SK-N-SH (cell line): Measurements from ENCODE around the gene ENOPH1. TPM values are rescaled to one million over a fixed set of nuclear protein-coding genes. Genes with fewer than 3 reads are reported as not detected.

ENCODE experiments used
- CTCF ChIA-PET: fragments of 300-600, 350-600 bp; formaldehyde crosslinking; extraction: SDS; loops from one replicate; lab custom pipeline; 2021; lab: Yijun Ruan, JAX
- POLR2A ChIA-PET: fragments of 350-600 bp; sonication (Branson Sonifier 250); formaldehyde crosslinking; extraction: SDS; loops from one replicate; lab custom pipeline; 2020; ENCODE audit warnings: antibody characterized with exemption, inconsistent platforms; lab: Yijun Ruan, JAX
- DNase-seq: peaks from one replicate; pipeline ENCODE4 v3.0.0; 2012
- H2AFZ ChIP-seq: fragments of 200-600 bp; sonication (generic); 2 replicates; pipeline ENCODE4 v1.8.1; 2016; ENCODE audit warnings: antibody characterized with exemption, mild to moderate bottlenecking, low read depth
- H3F3A ChIP-seq: fragments of 200-600 bp; sonication (generic); replicated peaks from 2 replicates; pipeline ENCODE3; 2016; ENCODE audit warnings: antibody characterized with exemption, mild to moderate bottlenecking; ENCODE audit not compliant: insufficient read depth
- H3K27ac ChIP-seq, 2 experiments: fragments of 200-500 bp in 1 of 2; fragments of 200-600 bp in 1 of 2; sonication (Bioruptor generic) in 1 of 2; sonication (generic), shearing (Covaris generic) in 1 of 2; 2 replicates each; pipeline versions ENCODE4 v1.5.1 to v1.6.1; 2014 to 2016; ENCODE audit warnings: low read depth in 2 of 2, inconsistent platforms in 1 of 2, low read length in 1 of 2, mild to moderate bottlenecking in 1 of 2, mixed read lengths in 1 of 2
- H3K27me3 ChIP-seq: fragments of 200-600 bp; sonication (generic), shearing (Covaris generic); 2 replicates; pipeline ENCODE4 v1.6.1; 2016; ENCODE audit warnings: mixed run types; ENCODE audit not compliant: insufficient read depth
- H3K36me3 ChIP-seq, 2 experiments: fragments of 200-500 bp in 1 of 2; fragments of 200-600 bp in 1 of 2; sonication (Bioruptor generic) in 1 of 2; sonication (generic) in 1 of 2; replicated peaks in 1 of 2; 2 replicates each; pipeline versions ENCODE3 to v1.5.1; 2014 to 2016; ENCODE audit warnings: low read length in 1 of 2, mild to moderate bottlenecking in 1 of 2; ENCODE audit not compliant: insufficient read depth in 2 of 2, control insufficient read depth in 1 of 2
- H3K4me1 ChIP-seq, 2 experiments: fragments of 200-500 bp in 1 of 2; fragments of 200-600 bp in 1 of 2; sonication (Bioruptor generic) in 1 of 2; sonication (generic), shearing (Covaris generic) in 1 of 2; 2 replicates each; pipeline versions ENCODE4 v1.5.1 to v1.6.1; 2014 to 2016; ENCODE audit warnings: low read depth in 1 of 2, low read length in 1 of 2, mixed run types in 1 of 2; ENCODE audit not compliant: insufficient read depth in 2 of 2, control insufficient read depth in 1 of 2
- H3K4me2 ChIP-seq: fragments of 200-600 bp; sonication (generic), shearing (Covaris generic); 2 replicates; pipeline ENCODE4 v1.6.1; 2017; ENCODE audit warnings: mixed run types
- H3K4me3 ChIP-seq, 2 experiments: fragments of 200-500 bp in 1 of 2; fragments of 200-600 bp in 1 of 2; sonication (Bioruptor generic) in 1 of 2; sonication (generic), shearing (Covaris generic) in 1 of 2; 2 replicates each; pipeline versions ENCODE4 v1.5.1 to v1.8.1; 2014 to 2016; ENCODE audit warnings: low read depth in 2 of 2, inconsistent platforms in 1 of 2, low read length in 1 of 2, mild to moderate bottlenecking in 1 of 2, mixed read lengths in 1 of 2, moderate library complexity in 1 of 2
- H3K79me2 ChIP-seq: fragments of 200-600 bp; sonication (generic); 2 replicates; pipeline ENCODE4 v1.8.1; 2017; ENCODE audit warnings: mild to moderate bottlenecking; ENCODE audit not compliant: insufficient read depth
- H3K9ac ChIP-seq: fragments of 200-600 bp; sonication (generic); 2 replicates; pipeline ENCODE4 v1.6.1; 2017; ENCODE audit warnings: mixed run types
- H3K9me2 ChIP-seq: fragments of 200-600 bp; sonication (generic); 2 replicates; pipeline ENCODE4 v1.6.1; 2017; ENCODE audit warnings: mixed run types
- H3K9me3 ChIP-seq: fragments of 200-600 bp; sonication (generic); 2 replicates; pipeline ENCODE4 v1.6.1; 2017; ENCODE audit warnings: mixed run types, mild to moderate bottlenecking, moderate library complexity
- H4K20me1 ChIP-seq: fragments of 200-600 bp; sonication (generic); 2 replicates; pipeline ENCODE4 v1.6.1; 2017; ENCODE audit warnings: mild to moderate bottlenecking, mixed run types; ENCODE audit not compliant: insufficient read depth
- CHD2 ChIP-seq: fragments of 150-350 bp; IDR thresholded peaks from 2 replicates; pipeline ENCODE4 v1.6.1; 2018; ENCODE audit warnings: low read length; ENCODE audit not compliant: partially characterized antibody
- ELF1 ChIP-seq: IDR thresholded peaks from 2 replicates; pipeline ENCODE4 v1.4.0; 2012
- EP300 ChIP-seq, 2 experiments: IDR thresholded peaks; 2 replicates each; pipeline versions ENCODE4 v1.4.0 to v1.6.1; 2012; ENCODE audit warnings: borderline replicate concordance in 1 of 2, low read depth in 1 of 2, low read length in 1 of 2
- FOXJ3 ChIP-seq: sonication (generic); formaldehyde crosslinking; IDR thresholded peaks from 2 replicates; pipeline ENCODE4 v1.5.1; 2020; ENCODE audit warnings: mild to moderate bottlenecking, missing genetic modification reagents
- FOXM1 ChIP-seq: IDR thresholded peaks from 2 replicates; pipeline ENCODE4 v1.4.0; 2012; ENCODE audit warnings: low read depth, mild to moderate bottlenecking
- GATA2 ChIP-seq: sonication (generic); formaldehyde crosslinking; IDR thresholded peaks from 2 replicates; pipeline ENCODE4 v1.5.0; 2020; ENCODE audit warnings: mild to moderate bottlenecking, missing genetic modification reagents
- MAX ChIP-seq: IDR thresholded peaks from 2 replicates; pipeline ENCODE4 v1.4.0; 2012; ENCODE audit warnings: low read depth
- MEF2A ChIP-seq: IDR thresholded peaks from 2 replicates; pipeline ENCODE4 v1.4.0; 2012; ENCODE audit warnings: low read depth, borderline replicate concordance
- MXI1 ChIP-seq: IDR thresholded peaks from 2 replicates; pipeline ENCODE4 v1.6.1; 2012; ENCODE audit warnings: mild to moderate bottlenecking, low read depth, low read length, improper control_type of control experiment
- POLR2AphosphoS5 ChIP-seq: IDR thresholded peaks from 2 replicates; pipeline ENCODE4 v1.6.1; 2012; ENCODE audit warnings: low read depth, low read length
- RFX5 ChIP-seq: IDR thresholded peaks from 2 replicates; pipeline ENCODE4 v1.6.1; 2012; ENCODE audit warnings: mild to moderate bottlenecking, improper control_type of control experiment, low read length
- RXRA ChIP-seq: IDR thresholded peaks from 2 replicates; pipeline ENCODE4 v1.4.0; 2012; ENCODE audit warnings: low read depth, mild to moderate bottlenecking, borderline replicate concordance
- TEAD4 ChIP-seq: IDR thresholded peaks from 2 replicates; pipeline ENCODE4 v1.4.0; 2012; ENCODE audit warnings: mild to moderate bottlenecking, borderline replicate concordance; ENCODE audit not compliant: insufficient read depth
- YY1 ChIP-seq: IDR thresholded peaks from 2 replicates; pipeline ENCODE4 v1.4.0; 2012; ENCODE audit warnings: low read depth, mild to moderate bottlenecking
- WGBS: methylation state at CpG from one replicate; pipeline ENCODE4 v1.1.6; 2017; ENCODE audit warnings: low lambda C conversion rate; 5-methylcytosine and 5-hydroxymethylcytosine counted together
- polyA plus RNA-seq, 3 experiments: library from polyadenylated mRNA; depleted of rRNA; stranded (reverse); fragments of >200 nt; gene quantifications; 2 replicates each; pipeline ENCODE4 v1.2.3, GENCODE V29; 2012
- TF ChIP-seq, protein P1 (sequence below): fragments of 150-350 bp; IDR thresholded peaks from 2 replicates; pipeline ENCODE4 v1.6.1; 2017; ENCODE audit warnings: antibody characterized with exemption, low read length, low read depth, borderline replicate concordance

The ENOPH1 gene
- polyA plus RNA-seq, 1 of the 3 experiments (the other 2 are of a cell fraction) = 14.9 TPM

DNA sequence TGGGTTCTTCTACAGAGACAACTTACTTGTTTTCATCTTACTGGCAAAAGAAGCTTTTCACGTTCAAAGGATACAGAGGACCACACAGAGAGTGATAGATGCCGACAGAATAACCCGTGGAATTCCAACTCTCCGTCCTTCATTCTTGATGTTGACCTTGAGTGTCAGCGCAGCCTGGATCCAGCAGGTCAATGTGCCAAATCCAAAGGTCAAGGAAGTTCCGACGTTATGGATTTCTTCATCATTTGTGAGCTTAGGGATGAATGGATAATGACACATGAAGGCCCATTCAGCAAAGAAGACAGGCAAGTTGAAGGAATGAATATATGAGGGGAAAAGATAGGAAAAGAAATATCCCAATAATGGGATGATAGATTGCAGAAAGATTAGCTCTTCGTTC lies 59.6 kb downstream of the ENOPH1 start:
- CTCF ChIA-PET = no interaction called here
- TF ChIP-seq FOXJ3 (no peak), GATA2 (no peak), MAX (no peak), YY1 (no peak), POLR2AphosphoS5 (no peak)
- Histone ChIP-seq H3K36me3 (no peaks in the 10 kb centered on the region), H3K4me2 (no peak overlapping the region), H2AFZ (no peak overlapping the region), H3K4me1 (no peaks in the 10 kb centered on the region), H3F3A (no peaks in the 10 kb centered on the region), H3K9me3 (no peaks in the 10 kb centered on the region), H3K9ac (no peak overlapping the region), H3K79me2 (no peaks in the 10 kb centered on the region), H3K4me3 (no peak overlapping the region), H3K27me3 (no peaks in the 10 kb centered on the region), H4K20me1 (no peaks in the 10 kb centered on the region), H3K27ac (no peak overlapping the region), H3K9me2 (no peaks in the 10 kb centered on the region)
- WGBS = 85% methylated on average over 8 of the region's 8 CpGs
- POLR2A ChIA-PET = no interaction called here
- no peak for DNase-seq

DNA sequence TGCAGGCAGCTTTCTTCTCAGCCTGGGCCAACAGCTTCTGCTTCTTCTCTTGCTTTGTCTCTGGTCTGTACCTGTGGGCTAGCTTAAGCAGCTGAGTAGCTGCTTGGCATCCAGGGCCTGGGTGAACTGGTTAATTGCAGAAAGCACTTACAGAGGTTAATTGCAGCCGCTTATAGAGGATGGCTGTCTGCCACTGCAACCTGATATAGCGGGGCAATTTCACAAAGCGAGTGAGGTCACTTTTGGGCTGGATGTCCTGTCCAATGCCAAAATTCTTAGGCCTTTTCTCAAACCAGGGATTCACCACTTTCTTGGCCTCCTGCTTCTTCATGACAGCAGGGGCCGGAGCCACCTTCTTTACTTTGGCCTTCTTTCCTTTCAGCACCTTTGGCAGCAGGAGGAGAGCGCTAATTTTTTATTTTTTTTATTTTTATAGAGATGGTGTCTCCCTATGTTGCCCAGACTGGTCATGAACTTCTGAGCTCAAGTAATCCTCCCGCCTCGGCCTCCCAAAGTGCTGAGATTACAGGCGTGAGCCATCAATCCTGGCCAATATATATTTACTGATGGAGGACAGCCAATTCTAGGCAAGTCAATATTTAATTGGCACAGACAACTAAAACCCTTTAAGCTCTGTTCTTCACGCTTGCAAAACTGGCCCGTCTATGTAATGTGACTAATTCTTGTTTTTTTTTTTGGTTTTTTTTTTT lies 61.0 kb downstream of the ENOPH1 start:
- no peaks in the 10 kb centered on the region for H3K9me2 ChIP-seq
- H3F3A ChIP-seq = no peaks in the 10 kb centered on the region
- H3K4me3 ChIP-seq = no peak overlapping the region
- TF ChIP-seq GATA2 = no peak
- no peak for TF ChIP-seq MXI1
- TF ChIP-seq TEAD4 = no peak
- TF ChIP-seq MEF2A = no peak
- TF ChIP-seq, protein P1, sequence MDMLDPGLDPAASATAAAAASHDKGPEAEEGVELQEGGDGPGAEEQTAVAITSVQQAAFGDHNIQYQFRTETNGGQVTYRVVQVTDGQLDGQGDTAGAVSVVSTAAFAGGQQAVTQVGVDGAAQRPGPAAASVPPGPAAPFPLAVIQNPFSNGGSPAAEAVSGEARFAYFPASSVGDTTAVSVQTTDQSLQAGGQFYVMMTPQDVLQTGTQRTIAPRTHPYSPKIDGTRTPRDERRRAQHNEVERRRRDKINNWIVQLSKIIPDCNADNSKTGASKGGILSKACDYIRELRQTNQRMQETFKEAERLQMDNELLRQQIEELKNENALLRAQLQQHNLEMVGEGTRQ = no peak
- no peak for TF ChIP-seq FOXJ3
- no peak for TF ChIP-seq MAX
- no peak for TF ChIP-seq EP300 (IDR thresholded peaks at IDR 0.05; ENCODE audit: borderline replicate concordance in 1 of 2, low read depth in 1 of 2, low read length in 1 of 2)
- no peak for TF ChIP-seq FOXM1
- TF ChIP-seq RXRA = no peak
- TF ChIP-seq ELF1 = no peak
- no peak for TF ChIP-seq RFX5
- TF ChIP-seq CHD2 = no peak
- ChIA-PET POLR2A (no interaction called here), CTCF (interaction anchor here (0.9 kb wide), 1 partner anchor 20 kb away, joined by 3 read pairs; no protein-coding TSS in a partner anchor)
- no peaks in the 10 kb centered on the region for H3K36me3 ChIP-seq
- H3K79me2 ChIP-seq = no peaks in the 10 kb centered on the region
- H3K4me2 ChIP-seq = no peak overlapping the region
- no peak overlapping the region for H3K9ac ChIP-seq
- no peaks in the 10 kb centered on the region for H3K9me3 ChIP-seq
- no peaks in the 10 kb centered on the region for H4K20me1 ChIP-seq
- H3K27me3 ChIP-seq = no peaks in the 10 kb centered on the region
- DNase-seq = no peak
- 87% methylated on average over 10 of the region's 10 CpGs for WGBS
- H3K27ac ChIP-seq = no peak overlapping the region
- no peak overlapping the region for H2AFZ ChIP-seq
- no peaks in the 10 kb centered on the region for H3K4me1 ChIP-seq
